ENCODE measurements around the gene P4HA2.

P4HA2 gene

DNA sequence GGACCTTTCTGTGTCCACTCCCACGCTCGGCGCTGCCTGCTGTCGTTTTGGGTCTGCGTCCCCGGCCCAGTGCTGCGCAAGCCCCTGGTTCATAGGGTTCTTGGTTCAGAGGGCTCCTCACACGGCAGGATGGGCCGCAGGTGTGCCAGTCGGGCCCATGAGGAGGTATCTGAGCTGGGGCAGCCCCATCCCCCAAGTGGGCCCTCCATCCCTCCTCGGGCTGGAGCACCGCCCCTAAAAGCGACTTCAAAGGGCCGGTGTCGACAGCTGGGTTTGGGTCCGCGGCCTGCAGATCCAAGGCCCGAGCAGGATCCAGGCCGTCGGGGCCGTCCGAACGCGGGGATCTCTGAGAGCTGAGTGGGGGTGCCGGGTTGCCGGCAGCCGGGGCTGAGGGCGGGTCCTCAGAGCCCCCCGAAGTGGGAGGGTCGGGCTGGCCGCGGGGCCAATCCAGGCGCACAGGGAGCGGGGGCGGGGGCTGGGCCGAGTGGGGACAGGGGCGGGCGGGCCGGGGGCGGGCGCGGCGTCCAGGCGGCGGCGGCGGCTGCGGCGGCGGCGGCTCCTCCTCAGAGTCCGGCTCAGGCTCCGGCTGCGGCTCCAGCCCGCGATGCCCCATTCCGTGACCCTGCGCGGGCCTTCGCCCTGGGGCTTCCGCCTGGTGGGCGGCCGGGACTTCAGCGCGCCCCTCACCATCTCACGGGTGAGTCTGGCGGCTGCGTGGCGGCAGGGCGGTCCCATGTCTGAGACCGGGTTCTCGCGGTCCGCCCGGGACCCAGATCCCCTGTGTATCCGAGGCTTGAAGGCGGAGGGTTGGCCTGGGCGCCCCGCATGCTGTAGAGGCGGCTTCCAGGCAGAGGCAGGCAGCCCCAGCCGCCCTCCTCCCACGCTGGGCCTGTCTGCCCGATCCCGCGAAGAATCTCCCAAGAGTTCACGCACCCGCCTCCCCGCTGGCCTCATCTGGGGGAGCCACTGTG, 29.8 kb upstream of the P4HA2 start, which contains the start of gene PDLIM4:
Gene PDLIM4 (plus strand): TSS at position 566 of the 971 bp plus-strand sequence. CDS start 39 bp downstream, at position 605.
- TF ChIP-seq, protein P1, sequence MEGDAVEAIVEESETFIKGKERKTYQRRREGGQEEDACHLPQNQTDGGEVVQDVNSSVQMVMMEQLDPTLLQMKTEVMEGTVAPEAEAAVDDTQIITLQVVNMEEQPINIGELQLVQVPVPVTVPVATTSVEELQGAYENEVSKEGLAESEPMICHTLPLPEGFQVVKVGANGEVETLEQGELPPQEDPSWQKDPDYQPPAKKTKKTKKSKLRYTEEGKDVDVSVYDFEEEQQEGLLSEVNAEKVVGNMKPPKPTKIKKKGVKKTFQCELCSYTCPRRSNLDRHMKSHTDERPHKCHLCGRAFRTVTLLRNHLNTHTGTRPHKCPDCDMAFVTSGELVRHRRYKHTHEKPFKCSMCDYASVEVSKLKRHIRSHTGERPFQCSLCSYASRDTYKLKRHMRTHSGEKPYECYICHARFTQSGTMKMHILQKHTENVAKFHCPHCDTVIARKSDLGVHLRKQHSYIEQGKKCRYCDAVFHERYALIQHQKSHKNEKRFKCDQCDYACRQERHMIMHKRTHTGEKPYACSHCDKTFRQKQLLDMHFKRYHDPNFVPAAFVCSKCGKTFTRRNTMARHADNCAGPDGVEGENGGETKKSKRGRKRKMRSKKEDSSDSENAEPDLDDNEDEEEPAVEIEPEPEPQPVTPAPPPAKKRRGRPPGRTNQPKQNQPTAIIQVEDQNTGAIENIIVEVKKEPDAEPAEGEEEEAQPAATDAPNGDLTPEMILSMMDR (IDR thresholded peaks at IDR 0.05; ENCODE audit: unreplicated experiment in 3 of 3), result no peak
- Mint-ChIP-seq H3K36me3 (ENCODE audit: low read depth) (peaks cover 11% of the 10 kb centered on the region), H3K9me3 (no peaks in the 10 kb centered on the region), H3K4me1 (peaks cover 37% of the 10 kb centered on the region), H3K4me3 (peak within 1 kb of the TSS; percentile 84 to 92 (median 91)), H3K27ac (peak within 1 kb of the TSS; percentile 92 to 94 (median 92)), H3K27me3 (ENCODE audit: low read depth) (peaks cover 10% of the 10 kb centered on the region)

DNA sequence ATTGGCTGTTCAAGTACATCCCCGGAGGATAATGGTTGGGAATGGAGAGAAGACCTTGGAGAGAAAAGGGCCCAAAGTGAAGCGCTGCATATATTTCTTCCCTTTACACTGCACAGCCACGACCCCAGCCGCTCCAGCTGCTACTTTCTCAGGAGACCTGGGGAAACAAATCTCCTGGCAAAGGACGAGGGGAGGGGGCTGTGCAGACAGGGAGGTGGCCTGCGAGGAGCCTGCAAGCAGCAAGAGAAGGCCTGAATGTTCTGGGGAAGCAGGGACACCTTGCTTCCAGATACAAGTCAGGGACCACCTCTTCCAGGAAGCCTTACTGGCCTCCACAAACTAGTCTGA, 29.1 kb upstream of the P4HA2 start:
- Mint-ChIP-seq H3K4me1 (peaks cover 30% of the 10 kb centered on the region), H3K27ac (peak overlapping the region; percentile 4 to 80 (median 51)), H3K4me3 (peak overlapping the region; percentile 84 to 86 (median 85)), H3K36me3 (ENCODE audit: low read depth) (peaks cover 8% of the 10 kb centered on the region), H3K9me3 (no peaks in the 10 kb centered on the region), H3K27me3 (ENCODE audit: low read depth) (peaks cover 7% of the 10 kb centered on the region)
- TF ChIP-seq, protein P1 (IDR thresholded peaks at IDR 0.05; ENCODE audit: unreplicated experiment in 3 of 3), result no peak

DNA sequence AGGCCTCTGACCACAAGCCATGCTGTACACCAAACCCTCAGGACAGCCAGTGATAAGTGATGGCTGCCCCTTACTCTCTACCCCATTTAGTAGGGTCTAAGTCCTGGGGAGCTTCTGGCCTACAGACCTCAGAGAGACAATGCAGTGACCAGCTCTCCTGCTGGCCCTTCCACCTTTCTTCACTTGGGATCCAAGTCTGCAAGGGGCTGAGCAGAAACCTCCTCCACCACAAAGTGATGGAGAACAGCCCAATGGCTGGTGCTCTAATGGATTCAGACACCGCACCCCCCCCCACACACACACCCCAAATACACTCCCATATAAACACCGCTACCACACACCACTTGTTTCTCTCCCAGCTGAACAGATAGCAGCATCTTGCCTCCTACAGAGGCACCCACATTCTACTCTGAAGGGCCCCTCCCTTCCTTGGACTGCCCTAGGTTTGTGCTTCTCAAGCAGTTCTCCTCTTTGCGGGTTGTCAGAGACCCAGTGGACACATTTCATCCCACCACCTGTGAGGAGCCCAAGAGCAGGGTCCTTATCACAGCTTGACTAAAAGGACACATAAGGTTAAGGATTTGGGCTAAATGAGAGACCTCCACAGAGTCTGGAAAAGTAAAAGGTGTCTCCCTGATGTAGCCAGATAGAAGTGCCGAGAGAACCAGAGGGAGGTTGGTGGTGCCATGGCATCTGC, 28.6 kb upstream of the P4HA2 start:
- TF ChIP-seq, protein P1 (IDR thresholded peaks at IDR 0.05; ENCODE audit: unreplicated experiment in 3 of 3), result no peak
- Mint-ChIP-seq H3K27ac (peak overlapping the region; percentile 4 to 80 (median 51)), H3K36me3 (ENCODE audit: low read depth) (peaks cover 6% of the 10 kb centered on the region), H3K4me3 (peak overlapping the region; percentile 84 to 86 (median 85)), H3K9me3 (no peaks in the 10 kb centered on the region), H3K4me1 (peaks cover 27% of the 10 kb centered on the region), H3K27me3 (ENCODE audit: low read depth) (peaks cover 7% of the 10 kb centered on the region)

DNA sequence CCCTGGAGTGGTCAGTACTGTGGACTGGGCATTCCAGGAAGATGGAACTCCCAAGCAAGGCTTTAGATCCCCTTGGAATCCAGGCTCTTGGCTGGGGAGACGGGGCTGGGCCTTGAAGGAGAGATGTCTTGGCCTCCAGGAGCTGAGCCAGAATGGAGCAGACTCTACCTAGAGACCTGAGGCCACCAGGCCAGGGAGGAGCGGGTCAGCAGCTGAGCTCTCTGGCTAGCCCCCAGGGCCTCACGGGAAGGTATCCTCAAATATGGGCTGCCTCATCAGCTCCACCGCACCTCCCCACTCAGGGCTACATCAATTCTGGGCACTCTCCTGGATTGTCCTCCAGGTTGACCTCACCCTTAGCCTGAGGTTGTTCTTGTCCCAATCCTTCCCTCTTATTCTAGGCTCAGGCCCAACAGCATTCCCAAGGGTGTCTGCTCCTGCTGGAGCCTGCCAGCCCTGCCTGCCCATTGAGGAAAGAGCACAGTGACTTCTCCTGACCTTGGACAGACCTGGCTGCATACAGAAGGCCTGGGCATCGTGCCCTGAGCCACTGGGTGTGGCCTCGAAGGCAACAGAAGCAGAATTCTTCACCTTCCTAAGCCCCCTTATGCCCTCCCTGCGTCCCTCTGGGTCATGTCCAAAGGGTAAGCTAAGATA, 26.8 kb upstream of the P4HA2 start:
- Mint-ChIP-seq H3K9me3 (no peaks in the 10 kb centered on the region), H3K4me1 (peaks cover 11% of the 10 kb centered on the region), H3K4me3 (peak overlapping the region in 2 of 3 experiments; percentile 85 to 86), H3K27me3 (ENCODE audit: low read depth) (peaks cover 7% of the 10 kb centered on the region), H3K36me3 (ENCODE audit: low read depth) (no peaks in the 10 kb centered on the region), H3K27ac (peak overlapping the region in 1 of 3 experiments; percentile 5)
- TF ChIP-seq, protein P1 (IDR thresholded peaks at IDR 0.05; ENCODE audit: unreplicated experiment in 3 of 3), result no peak

DNA sequence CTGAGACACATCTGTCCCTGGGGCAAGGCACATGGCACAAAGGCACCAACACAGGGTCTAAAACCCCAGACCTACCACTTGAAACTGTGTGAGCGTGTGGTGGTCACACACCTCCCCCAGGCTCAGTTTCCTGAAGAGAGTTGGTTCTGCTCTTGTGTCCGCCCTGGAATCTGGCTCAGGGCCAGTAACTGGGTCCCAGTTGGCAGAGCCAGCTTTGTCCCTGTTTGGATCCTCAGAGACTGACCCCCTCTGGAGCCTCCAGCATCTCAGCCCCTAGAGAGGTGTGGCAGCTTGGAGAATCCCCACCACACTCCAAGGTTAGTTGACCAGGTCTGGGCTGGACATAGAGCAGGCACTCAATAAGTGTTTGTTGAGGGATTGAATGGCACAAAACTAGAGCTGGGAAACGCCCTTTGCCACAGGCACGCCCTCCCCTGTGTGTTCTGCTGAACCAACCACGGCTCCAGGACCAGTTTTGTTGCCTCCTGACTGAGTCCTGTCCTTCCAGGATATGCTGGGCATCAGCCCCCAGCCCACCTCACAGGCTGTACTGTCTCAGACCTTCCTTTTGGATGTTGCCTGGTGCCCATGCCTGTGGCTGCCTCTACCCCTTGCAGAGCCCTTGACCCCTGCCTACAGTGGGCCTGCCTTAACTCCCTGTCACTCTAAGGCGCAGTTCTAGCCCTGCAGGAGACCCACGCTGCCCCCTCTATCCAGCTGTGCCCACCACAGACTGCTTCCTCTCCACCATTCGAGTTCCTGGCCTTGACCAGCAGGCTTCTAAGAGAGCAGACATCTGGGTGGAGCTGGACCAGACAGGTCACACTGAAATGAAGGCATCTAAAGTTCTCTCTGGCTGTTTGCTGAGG, 26.0 kb upstream of the P4HA2 start:
- Mint-ChIP-seq H3K4me3 (no peak overlapping the region), H3K9me3 (no peaks in the 10 kb centered on the region), H3K36me3 (ENCODE audit: low read depth) (no peaks in the 10 kb centered on the region), H3K27ac (no peak overlapping the region), H3K27me3 (ENCODE audit: low read depth) (peaks cover 7% of the 10 kb centered on the region), H3K4me1 (peaks cover 3% of the 10 kb centered on the region)
- TF ChIP-seq, protein P1 (IDR thresholded peaks at IDR 0.05; ENCODE audit: unreplicated experiment in 3 of 3), result no peak

Measured in nephron (organoid).